CD4-positive, alpha-beta T cell treated with Interleukin-21 for 1 hour (primary cell): ENCODE measurements around the gene PDAP1.
A peak's percentile ranks its signal among the peaks of the same experiment; 100 is the strongest.
"Not testable (repeated sequence)": the region's sequence is repeated elsewhere in the genome, so short reads cannot be mapped to it uniquely, and the experiment has no call there.

Source experiments
- DNase-seq: peaks from one replicate; pipeline ENCODE4 v3.0.0-alpha.2; 2020

PDAP1 gene, protein sequence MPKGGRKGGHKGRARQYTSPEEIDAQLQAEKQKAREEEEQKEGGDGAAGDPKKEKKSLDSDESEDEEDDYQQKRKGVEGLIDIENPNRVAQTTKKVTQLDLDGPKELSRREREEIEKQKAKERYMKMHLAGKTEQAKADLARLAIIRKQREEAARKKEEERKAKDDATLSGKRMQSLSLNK

DNA sequence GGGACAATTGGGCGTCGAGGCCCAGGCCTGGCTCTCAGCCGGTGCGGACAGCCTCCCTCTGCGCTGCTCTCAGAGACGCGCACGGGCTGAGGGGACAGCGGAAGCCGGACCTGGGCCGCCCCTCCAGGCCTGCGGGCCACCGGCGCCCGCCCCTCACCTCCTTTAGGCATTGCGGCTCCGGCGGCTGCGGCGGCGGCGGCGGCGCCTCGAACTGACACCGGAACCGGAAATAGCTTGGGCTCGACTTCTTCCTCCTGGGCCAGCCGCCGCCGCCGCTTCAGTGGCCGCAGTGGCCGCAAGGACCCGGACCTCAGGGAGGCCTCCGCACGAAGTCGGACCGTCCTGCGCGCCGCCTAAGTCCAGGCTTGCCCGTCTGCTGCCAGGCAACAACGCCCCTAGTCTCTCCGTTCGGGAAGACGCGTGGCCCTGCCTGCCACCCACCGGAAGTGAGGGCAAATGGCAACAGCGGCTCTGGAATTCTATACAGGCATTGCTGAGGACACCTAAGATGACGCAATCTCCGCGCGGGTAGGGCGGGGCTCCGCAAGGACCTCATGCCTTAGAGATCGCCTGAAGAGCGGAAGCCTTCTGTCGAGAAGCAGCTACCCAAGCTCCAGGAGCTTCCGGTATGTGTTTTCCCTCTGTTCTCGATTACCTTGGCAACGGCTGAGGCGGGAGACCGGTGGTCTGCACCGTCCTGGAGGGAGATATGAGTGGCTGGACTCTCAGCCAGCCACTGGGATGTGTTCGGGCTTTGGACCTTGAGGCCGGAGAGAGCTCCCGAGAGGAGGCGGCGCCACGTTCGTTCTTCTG lies at the start of gene PDAP1, which contains the start of gene BUD31:
Gene PDAP1 (minus strand): TSS at position 219 of the 813 bp plus-strand sequence. CDS start 49 bp downstream, at position 170.
Gene BUD31 (plus strand): TSS at position 591 of the 813 bp plus-strand sequence. CDS start 2,124 bp downstream, outside the sequence.
- DNase-seq = peak; percentile 97

DNA sequence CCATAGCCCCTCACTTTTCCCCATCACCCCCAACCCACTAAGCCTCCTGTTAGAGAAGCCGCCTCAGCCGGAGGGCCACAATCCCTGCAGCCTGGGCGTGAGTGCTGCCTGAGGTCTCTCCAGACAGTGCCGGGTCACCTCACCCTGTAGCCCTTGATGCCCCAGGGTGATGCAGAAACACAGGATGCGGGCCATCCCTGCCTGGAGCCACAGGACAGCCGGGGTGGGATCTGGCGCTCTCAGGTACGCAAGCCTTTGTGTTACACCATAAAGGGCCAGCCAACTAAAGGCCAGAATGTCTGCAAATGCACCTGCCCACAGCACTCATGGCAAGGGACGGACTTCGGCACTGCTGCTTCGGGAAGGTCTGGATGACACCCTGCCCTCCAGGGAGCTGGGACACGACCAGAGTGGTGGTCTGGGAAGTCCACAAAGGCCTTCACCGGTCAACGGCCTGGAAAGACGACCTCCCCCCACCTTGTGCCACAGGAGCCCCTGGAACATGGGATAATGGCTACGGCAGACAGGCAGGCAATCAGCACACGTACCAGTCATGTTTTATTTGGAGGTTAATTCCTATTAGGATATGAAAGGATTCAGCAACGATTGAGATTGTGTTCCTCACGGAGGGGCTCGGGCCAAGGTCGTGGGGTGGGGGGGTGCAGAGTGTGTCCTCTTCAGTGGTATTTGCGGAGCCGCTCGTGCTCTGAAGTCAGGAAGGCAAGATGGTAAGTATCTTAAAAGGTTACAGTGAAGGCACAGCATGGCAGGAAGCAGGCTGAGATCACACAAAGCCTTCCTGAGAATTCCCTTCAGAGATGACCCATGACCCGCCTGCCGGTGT lies 49.5 kb upstream of the PDAP1 start:
- DNase-seq = no peak

GRCh38 chr7:99457050-99457649 lies 48.8 kb upstream of the PDAP1 start:
- no peak for DNase-seq

- no peak for DNase-seq
Measured at GRCh38 chr7:99456288-99456687, 47.9 kb upstream of the PDAP1 start.

DNA sequence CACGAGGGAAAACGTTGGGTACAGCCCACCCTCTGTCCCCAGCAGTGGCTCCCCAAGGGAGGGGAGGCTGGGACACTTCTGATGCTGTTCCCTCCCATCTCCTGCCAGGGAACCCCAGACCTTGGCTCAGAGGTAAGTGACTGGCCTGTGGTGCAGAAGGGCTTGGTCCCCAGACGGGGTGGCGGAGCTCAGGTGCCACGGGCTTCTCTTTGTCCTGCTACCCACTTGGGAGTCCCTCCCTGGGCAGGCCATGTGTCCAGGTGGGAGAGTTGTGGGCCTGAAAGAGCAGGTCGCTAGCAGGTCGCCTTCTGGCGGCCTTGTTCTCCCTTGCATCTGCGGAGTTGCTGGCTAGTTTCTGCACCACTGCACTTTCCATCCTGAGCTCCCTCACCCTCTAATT lies 47.5 kb upstream of the PDAP1 start:
- DNase-seq = no peak

DNA sequence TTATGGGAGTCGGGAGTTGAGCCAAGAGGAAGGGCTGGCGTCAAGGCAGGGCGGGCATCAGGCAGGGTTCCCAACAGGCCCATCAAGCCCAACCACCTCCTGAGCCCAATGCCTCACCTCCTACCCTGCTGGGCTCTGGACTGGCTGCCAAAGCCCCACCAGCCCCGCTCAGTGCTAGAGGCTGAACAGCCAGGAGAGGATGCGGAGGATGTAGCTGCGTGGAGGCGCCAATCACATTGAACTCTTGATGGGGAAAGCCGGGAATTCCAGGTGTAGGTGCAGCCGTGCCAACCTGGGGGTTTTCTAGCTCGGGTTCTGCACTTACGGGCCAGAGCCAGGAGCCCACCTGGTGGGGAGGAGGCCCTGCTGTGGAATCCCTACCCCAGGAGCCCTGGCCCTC lies 44.7 kb upstream of the PDAP1 start:
- no peak for DNase-seq

GRCh38 chr7:99452541-99452940 lies 44.1 kb upstream of the PDAP1 start:
- no peak for DNase-seq

DNA sequence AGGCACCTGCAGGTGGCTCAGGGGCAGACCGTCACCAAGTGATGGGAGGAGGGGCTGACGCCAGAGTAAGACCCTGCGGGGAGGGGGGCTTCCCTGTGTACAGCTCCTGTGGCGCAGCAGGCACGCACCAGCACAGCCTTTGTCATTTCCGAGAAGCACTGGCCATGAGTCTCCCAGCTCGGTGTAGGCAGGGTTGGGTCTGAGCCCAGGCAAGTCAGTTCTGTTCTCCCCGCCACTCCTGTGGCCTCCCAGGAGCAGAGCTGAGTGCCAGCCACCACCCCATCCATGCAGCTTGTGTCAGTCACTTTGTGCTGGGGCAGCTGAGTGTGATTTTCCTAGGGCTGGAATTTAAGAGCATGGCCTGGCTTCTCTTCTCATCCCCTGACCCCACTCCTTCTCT lies 43.5 kb upstream of the PDAP1 start:
- no peak for DNase-seq

GRCh38 chr7:99449326-99449725 lies 40.9 kb upstream of the PDAP1 start:
- DNase-seq = no peak

DNA sequence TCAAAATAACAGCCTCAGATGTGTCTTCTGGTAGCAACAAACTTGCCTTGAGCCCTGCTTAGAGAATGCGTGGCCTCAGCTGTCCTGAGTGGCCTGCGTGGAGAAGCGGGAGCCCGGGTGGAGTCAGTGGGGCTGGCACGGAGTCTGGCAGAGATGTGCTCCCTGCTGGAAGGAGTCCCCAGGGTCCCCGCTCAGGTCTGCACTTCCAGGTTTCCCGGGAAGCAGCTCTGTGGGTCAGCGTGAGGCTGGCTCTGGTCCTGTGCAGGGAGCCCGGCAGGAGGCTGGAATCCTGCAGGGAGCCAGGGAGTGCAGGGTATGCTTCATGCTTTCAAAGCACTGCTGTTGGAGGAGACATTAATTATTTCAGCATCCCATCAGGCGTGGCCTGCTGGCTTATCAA lies 40.5 kb upstream of the PDAP1 start:
- DNase-seq = no peak

GRCh38 chr7:99447943-99448342 lies 39.5 kb upstream of the PDAP1 start:
- peak; percentile 22 for DNase-seq

GRCh38 chr7:99446096-99446495 lies 37.7 kb upstream of the PDAP1 start:
- no peak for DNase-seq

DNA sequence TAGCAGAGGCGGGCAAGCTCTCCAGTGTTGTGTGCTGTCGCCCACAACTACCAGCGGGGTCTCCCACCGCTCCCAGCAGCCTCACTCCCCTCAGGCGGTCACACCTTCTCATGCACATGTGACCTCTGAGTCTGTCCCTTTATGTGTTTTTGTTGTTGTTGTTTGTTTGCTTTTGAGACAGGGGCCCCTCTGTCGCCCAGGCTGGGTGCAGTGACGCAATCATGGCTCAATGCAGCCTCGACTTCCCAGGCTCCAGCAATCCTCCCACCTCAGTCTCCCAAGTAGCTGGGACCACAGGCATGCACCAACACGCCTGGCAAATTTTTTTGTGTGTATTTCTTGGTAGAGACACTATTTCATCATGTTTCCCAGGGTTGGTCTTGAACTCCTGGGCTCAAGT lies 31.8 kb upstream of the PDAP1 start:
- no peak for DNase-seq

DNA sequence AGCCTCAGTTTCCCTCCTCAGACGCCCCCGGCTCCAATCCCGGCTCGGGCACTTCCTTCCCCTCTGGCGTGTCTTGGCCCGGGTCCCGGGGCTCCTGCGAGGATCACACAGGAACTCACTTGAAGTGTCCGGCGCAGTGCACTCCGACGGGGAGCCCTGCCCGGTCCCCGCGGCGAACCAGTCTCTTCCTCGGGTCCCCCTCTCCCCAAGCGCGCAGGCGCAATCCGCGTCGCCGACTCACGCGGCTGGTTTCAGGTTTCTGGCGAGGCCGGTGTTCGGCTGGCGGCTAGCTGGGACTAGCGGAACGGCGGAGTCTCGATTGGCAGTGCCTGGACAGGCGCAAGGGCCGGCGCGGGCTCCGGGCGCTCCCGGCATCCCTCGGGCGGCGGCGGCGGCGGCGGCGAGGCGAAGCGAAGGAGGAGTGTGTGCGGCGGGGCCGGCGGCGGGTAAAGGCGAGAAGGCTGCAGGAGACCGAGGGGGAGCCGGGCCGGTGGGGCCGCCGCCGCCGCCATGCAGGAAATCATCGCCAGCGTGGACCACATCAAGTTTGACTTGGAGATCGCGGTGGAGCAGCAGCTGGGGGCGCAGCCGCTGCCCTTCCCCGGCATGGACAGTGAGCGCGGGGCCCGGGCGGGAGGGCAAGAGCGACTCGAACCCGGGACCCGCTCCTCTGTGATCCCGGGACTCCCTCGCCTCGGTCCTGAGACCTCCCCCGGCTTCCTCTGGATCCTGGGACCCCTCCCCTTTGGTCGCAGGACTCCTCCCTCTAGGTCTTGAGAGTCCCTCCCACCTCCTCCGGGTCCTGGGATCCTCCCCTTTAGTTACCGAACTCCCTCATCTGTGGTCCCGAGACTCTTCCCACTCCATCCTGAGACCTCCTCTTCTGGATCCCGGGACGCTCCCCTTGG lies 30.4 kb upstream of the PDAP1 start, which contains the start of the genes CPSF4 and PTCD1:
Gene CPSF4 (plus strand): TSS at position 371 of the 908 bp plus-strand sequence. CDS start 140 bp downstream, at position 511.
Gene PTCD1 (minus strand): TSS at position 226 of the 908 bp plus-strand sequence. CDS start 3,556 bp downstream, outside the sequence.
- peak; percentile 92 for DNase-seq

DNA sequence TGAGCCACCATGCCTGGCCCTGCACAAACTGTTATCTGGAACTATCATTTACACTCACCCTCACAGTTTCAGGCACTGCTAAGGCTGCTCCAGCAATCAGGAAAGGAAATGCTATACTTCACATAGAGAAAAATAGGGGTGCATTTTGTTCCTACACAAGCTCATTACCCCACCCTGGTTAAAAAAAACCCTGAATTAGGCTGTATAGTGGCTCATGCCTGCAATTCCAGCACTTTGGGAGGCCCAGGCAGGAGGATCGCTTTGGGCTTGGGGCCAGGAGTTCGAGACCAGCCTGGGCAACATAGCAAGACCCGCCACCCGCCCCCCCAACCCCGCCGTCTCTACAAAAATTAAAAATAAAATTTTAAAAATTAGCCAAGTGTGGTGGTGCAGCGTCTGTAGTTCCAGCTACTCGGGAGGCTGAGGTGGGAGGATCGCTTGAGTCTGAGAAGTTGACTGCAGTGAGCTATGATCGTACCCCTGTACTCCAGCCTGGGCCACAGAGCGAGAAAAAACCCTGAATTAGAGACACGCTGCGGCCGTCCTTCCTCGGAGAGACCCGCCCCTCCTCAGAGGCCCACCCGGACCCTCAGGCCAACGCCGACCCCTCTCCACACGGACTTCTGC lies 29.7 kb upstream of the PDAP1 start:
- DNase-seq = no peak

- no peak for DNase-seq
Measured at GRCh38 chr7:99433158-99433557, 24.8 kb upstream of the PDAP1 start.

- not testable (repeated sequence) for DNase-seq
Measured at GRCh38 chr7:99431756-99432540, 23.6 kb upstream of the PDAP1 start.

DNA sequence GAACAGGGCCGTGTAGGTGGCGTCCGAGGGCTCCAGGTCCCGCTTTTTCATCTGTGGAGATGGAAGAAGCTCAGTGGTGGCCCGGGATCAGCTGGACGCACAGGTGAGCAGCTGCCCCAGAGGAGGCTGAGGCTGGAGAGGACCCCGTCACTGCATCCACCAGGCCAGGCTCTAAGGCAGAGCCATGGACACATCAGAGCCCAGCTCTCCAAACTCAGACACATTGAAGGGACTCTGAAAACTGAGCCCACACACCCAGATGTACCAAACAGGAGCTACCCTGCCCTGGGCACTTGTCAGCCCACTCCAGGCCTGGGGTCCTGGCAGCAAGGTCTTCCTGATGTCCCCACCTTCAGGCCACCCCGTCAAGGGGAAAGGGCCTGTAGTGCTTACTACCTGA lies 21.4 kb upstream of the PDAP1 start:
- DNase-seq = no peak

DNA sequence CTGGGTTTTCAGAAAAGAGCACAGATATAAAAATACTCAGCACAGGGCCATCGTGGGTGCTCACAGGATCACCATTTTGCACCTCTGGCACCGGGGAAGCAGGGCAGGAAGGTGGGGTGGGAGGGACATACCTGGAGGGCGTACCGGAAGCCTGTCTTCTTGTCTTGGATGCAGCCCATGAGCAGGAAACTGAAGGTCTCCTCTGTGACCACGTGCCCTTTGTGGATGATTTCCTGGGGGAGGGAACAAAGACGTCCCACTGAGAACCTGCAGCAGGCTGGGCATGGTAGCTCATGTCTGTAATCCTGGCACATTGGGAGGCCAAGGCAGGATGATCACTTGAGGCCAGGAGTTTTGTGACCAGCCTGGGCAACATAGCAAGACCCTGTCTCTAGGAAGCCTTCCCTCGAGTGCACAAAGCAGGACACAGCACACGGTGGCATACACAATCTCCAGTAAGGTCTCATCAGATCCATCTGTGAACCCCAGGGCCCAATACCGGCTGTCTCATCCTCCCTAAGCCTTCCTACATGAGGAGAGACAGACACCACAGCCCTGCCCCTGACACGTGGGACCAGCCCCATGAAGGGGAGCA lies 20.7 kb upstream of the PDAP1 start:
- DNase-seq = no peak
